A204.1 (cell line): ENCODE results near the gene CCDC59.

Experiments used
- FAIRE-seq: peaks from 2 replicates; lab custom pipeline; 2012; peaks lifted over from hg19 to GRCh38; lab: Jason Lieb, UNC

The CCDC59 gene

DNA sequence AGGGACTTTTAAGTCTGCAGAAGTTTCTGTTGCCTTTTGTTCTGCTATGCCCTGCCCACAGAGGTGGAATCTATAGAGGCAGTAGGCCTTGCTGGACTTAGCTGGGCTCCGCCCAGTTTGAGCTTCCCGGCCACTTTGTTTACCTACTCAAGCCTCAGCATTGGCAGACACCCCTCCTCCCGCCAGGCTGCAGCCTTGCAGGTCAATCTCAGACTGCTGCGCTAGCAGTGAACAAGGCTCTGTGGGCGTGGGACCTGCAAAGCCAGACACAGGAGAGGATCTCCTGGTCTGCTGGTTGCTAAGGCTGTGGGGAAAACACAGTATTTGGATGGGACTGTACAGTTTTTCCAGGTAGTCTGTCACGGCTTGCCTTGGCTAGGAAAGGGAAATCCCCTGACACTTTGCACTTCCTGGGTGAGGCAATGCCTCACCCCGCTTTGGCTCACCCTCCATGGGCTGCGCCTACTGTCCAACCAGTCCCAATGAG is 43.7 kb downstream of the CCDC59 start:
- FAIRE-seq = no peak
